ENCODE data around the gene AP1B1. TPM values are rescaled to one million over a fixed set of nuclear protein-coding genes. Genes with fewer than 3 reads are reported as not detected.
A peak's percentile ranks its signal among the peaks of the same experiment; 100 is the strongest.

The AP1B1 gene
- total RNA-seq, 1 donor from 2014 or later = 60.9 TPM

DNA sequence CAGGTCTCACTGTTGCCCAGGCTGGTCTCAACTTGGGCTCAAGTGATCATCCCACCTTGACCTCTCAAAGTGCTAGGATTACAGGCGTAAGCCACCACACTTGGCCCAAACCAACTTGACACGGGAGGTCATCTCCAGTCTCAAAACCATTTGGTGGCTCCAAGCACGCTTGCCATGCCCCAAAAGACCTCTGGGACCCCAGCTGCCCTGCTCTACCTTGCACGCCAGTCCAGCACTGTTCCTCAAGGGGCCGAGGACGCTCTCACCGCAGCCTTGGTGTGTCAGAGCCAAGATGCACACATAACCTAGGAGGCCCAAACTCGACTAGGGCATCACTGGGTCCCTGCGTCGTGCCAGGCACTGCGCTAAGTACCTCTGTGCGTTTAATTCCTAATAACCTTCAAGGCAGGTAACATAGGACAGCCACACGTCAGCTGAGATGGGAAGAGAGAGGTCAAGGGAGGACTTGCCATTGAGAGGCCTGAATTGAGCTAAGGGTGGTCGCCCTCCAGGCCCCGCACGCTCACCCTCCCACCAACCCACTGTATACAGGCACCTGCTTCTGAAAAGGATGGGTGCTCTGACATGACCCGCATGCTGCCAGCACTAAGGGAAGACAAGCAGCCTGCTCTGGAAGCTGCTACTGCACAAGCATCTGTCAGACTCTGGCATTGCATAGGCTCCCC, 86.5 kb downstream of the AP1B1 start:
- TF ChIP-seq, protein P1, sequence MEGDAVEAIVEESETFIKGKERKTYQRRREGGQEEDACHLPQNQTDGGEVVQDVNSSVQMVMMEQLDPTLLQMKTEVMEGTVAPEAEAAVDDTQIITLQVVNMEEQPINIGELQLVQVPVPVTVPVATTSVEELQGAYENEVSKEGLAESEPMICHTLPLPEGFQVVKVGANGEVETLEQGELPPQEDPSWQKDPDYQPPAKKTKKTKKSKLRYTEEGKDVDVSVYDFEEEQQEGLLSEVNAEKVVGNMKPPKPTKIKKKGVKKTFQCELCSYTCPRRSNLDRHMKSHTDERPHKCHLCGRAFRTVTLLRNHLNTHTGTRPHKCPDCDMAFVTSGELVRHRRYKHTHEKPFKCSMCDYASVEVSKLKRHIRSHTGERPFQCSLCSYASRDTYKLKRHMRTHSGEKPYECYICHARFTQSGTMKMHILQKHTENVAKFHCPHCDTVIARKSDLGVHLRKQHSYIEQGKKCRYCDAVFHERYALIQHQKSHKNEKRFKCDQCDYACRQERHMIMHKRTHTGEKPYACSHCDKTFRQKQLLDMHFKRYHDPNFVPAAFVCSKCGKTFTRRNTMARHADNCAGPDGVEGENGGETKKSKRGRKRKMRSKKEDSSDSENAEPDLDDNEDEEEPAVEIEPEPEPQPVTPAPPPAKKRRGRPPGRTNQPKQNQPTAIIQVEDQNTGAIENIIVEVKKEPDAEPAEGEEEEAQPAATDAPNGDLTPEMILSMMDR (conservative IDR thresholded peaks at IDR 0.05) = no peak
- Mint-ChIP-seq H3K36me3 (peaks cover 28% of the 10 kb centered on the region), H3K9me3 (no peaks in the 10 kb centered on the region), H3K4me3 (no peak overlapping the region), H3K27me3 (no peaks in the 10 kb centered on the region), H3K4me1 (ENCODE audit: unreplicated experiment) (no peaks in the 10 kb centered on the region), H3K27ac (no peak overlapping the region)
- no peak for DNase-seq (ENCODE audit: extremely low spot score, unreplicated experiment)

DNA sequence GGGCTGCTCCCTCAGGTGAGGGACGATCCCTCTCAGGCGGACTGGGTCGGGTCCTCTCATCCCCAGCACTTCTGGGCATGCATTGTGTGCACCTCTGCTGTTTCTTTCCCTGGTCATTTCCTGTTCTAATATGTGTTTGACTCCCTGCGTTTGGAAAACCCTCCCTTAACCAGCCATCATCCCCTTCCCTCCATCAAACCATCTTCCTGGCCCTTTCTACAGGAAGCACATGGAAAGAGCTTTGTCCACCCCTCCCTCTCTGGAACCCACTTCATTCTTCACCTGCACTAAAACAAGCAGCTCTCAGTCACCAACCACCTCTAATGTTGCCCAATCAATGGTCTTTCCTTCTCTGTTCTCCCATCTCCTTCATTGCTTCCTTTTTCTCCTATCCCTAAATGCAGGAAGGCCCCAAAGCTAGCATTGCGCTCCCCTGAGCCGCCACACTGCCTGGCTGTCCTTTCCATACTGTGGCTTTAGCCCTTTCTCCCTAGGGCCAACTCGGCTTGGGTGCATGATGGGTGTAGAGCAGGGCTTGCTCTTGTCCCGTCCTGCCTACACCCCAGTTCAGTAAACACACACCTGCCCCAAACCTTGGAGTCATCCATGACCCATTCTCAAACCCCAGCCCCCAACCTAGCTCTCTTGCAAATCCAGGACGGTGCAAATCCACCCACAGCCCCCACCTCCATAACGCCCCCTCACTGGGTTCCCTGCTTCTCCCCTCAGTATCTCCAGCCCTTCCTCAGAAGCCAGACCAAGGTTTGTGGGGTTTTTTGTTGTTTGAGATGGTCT, 87.4 kb downstream of the AP1B1 start:
- Mint-ChIP-seq H3K36me3 (peaks cover 32% of the 10 kb centered on the region), H3K9me3 (no peaks in the 10 kb centered on the region)
- TF ChIP-seq, protein P1 (conservative IDR thresholded peaks at IDR 0.05) = no peak

DNA sequence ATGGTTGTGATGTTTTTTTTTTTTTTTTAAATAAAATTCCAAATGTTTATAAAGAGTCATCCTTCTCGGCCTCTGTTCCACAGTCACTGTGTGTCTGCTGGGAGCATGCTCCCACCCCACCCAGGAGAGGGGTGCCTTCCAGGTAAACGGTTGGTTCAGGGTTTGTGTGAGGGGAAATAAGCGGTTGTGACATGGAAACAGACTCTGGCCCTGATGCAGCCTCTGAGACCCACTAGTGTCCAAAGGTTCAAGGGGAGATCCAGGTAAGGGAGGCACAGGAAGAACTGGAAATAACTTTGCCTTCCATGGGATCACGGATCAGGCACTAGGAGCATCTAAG, 87.9 kb downstream of the AP1B1 start:
- no peak for DNase-seq (ENCODE audit: extremely low spot score, unreplicated experiment)
- TF ChIP-seq, protein P1 (conservative IDR thresholded peaks at IDR 0.05) = no peak
- H3K36me3 Mint-ChIP-seq = peaks cover 36% of the 10 kb centered on the region
- no peaks in the 10 kb centered on the region for H3K4me1 Mint-ChIP-seq (ENCODE audit: unreplicated experiment)
- H3K27ac Mint-ChIP-seq = no peak overlapping the region
- H3K27me3 Mint-ChIP-seq = no peaks in the 10 kb centered on the region
- H3K4me3 Mint-ChIP-seq = no peak overlapping the region
- no peaks in the 10 kb centered on the region for H3K9me3 Mint-ChIP-seq

More for the DNA sequence above, 87.4 kb downstream of the AP1B1 start:
- Mint-ChIP-seq H3K27me3 (no peaks in the 10 kb centered on the region), H3K4me3 (no peak overlapping the region), H3K27ac (peak overlapping the region; percentile 44), H3K4me1 (ENCODE audit: unreplicated experiment) (no peaks in the 10 kb centered on the region)
- DNase-seq (ENCODE audit: extremely low spot score, unreplicated experiment) = no peak

DNA sequence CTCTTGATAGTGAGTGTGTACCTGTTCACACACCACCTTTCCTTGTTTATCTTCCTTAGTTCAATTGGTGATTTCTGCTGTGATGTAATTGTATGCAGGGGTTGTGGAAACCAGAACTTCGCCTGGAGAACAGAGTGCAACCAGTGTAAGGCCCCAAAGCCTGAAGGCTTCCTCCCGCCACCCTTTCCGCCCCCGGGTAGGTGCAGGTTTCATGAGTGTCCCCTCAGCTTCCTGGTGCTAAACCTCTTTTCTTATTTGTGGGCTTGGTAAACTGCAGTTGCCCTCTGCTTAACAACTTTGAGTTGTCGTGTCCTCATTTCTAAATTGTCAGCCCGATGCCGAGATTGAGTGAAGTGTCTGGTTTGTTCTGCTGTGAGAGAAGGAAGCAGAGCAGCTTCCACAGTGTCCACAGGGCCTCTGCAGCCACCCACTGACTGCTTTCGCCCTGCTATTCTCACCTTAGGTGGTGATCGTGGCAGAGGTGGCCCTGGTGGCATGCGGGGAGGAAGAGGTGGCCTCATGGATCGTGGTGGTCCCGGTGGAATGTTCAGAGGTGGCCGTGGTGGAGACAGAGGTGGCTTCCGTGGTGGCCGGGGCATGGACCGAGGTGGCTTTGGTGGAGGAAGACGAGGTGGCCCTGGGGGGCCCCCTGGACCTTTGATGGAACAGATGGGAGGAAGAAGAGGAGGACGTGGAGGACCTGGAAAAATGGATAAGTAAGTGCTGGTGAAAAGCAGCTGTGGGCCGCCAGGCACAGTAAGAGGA, 89.1 kb downstream of the AP1B1 start:
- H3K27me3 Mint-ChIP-seq = no peaks in the 10 kb centered on the region
- H3K9me3 Mint-ChIP-seq = no peaks in the 10 kb centered on the region
- H3K36me3 Mint-ChIP-seq = peaks cover 36% of the 10 kb centered on the region
- peak overlapping the region; percentile 48 for H3K27ac Mint-ChIP-seq
- H3K4me3 Mint-ChIP-seq = no peak overlapping the region
- H3K4me1 Mint-ChIP-seq (ENCODE audit: unreplicated experiment) = no peaks in the 10 kb centered on the region
- DNase-seq (ENCODE audit: extremely low spot score, unreplicated experiment) = peak; percentile 61
- TF ChIP-seq, protein P1 (conservative IDR thresholded peaks at IDR 0.05) = no peak

DNA sequence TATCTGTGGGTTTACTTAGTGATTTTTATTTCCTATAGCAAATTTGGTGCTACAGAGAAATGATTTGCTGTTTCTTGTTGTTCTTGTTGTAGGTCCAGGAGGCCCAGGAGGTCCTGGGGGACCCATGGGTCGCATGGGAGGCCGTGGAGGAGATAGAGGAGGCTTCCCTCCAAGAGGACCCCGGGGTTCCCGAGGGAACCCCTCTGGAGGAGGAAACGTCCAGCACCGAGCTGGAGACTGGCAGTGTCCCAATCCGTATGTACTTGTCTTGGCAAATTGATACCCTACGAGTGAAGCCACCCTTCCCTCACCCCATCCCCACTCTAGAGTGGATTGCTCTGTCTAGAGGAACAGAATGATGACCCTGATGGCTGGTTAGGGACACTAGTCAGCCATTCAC, 89.7 kb downstream of the AP1B1 start:
- Mint-ChIP-seq H3K4me3 (no peak overlapping the region), H3K27me3 (no peaks in the 10 kb centered on the region), H3K9me3 (no peaks in the 10 kb centered on the region), H3K27ac (no peak overlapping the region), H3K36me3 (peaks cover 36% of the 10 kb centered on the region), H3K4me1 (ENCODE audit: unreplicated experiment) (no peaks in the 10 kb centered on the region)
- no peak for DNase-seq (ENCODE audit: extremely low spot score, unreplicated experiment)
- TF ChIP-seq, protein P1 (conservative IDR thresholded peaks at IDR 0.05) = no peak

Measured in type B pancreatic cell (in vitro differentiated cells).